GM18520 (cell line): Measurements from ENCODE around the gene B3GNT7.

Experiments
- ATAC-seq: cut with Tn5 transposase; IDR thresholded peaks from one replicate; pipeline ENCODE4 v1.9.1; 2021; ENCODE audit not compliant: unreplicated experiment

The B3GNT7 gene

DNA sequence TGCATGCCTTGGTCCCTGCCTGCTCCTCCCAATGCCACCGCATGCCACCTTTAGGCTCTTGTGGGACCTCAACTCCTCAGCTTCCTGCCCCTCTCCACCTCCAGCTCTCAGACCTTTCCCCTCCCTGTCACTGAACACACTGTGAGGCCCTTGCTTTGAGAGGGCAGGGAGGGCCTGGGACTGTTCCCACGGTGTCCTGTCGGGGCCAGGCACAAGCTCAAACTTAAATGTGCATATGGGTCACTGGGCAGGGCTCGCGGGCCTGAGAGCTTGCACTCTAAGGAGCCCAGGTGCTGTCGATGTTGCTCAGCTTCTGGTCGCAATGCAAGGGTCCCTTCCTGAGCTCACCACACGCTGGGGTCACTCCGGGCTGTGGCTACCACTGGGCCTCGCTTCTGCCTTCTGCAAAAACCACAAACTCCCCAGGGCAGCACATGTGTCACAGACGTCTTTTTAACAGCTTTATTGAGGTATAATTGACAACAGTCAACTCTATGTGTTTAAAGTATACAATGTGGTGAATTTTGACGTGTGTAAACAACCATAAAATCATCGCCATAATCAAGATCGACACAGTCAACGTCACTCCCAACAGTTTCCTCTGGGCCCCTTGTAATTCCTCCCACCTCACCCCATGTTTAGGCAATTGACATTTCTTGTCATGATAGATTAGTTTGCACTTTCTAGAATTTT is 11.9 kb upstream of the B3GNT7 start:
- ATAC-seq, result no peak

DNA sequence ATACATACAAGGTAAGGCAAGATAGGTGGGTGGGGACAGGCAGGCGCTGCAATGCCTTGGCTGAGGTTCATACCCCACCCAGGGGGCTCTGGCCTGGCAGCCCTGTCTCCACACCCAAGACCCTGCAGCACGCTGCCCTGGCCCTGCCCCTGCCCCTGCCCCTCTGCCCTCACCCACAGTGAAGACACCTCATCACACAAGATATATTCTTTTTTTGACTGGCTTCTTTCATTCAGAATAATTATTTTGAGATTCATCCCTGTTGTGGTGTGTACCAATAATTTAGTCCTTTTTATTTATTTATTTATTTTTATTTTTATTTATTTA is 11.4 kb upstream of the B3GNT7 start:
- ATAC-seq, result no peak

DNA sequence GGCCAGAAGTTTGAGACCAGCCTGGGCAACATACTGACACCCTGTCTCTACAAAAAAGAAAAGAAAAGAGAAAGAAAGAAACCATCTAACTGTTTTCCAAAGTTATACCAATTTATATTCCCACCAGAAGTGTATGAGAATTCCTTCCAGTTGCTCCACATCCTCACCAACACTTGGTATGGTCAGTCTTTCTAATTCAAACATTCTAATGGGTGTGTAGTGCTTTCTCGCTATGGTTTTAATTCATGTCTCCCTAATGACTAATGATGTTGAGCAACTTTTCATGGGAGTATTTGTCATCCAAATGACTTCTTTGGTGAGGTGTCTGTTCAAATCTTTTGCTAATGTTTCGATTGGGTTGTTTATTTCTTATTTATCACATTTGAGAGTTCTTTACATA is 10.5 kb upstream of the B3GNT7 start:
- ATAC-seq, result no peak

DNA sequence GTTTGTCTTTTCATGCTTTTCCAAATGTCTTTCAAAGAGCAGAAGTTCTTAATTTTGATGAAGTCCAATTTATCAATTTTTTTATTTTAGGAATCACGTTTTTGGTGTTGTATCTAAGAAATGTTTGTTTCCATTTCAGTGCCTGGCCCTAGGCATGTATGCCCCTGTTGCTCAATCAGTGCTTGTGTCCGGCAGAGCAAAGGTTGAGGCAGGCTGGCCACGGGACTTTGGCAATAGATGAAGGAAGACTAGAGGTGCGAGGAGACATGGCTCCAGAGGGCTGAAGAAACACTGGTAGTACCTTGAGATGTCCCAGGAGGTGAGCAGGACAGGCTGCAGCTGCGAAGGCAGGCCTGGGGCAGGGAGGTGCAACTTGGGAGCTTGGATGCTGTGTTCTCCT is 10.1 kb upstream of the B3GNT7 start:
- ATAC-seq, result no peak

DNA sequence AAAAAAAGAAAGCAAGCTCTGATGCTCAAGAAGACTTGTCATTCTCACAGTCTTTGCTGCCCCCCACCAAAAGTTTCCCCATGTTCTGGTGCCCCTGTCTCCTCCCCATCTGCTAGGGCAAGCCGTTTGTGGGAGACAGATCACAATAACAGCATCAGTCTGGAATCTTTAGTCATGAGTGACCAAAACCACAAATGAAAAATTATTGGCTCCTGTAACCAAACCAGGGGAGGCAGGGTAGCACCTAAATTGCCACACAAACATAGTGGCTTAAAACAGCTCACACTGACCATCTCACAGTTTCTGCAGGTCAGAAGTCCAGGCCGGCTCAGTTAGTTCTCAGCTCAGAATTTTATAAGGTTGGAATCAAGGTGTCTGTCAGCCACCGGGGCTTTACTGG is 9.1 kb upstream of the B3GNT7 start:
- no peak for ATAC-seq

DNA sequence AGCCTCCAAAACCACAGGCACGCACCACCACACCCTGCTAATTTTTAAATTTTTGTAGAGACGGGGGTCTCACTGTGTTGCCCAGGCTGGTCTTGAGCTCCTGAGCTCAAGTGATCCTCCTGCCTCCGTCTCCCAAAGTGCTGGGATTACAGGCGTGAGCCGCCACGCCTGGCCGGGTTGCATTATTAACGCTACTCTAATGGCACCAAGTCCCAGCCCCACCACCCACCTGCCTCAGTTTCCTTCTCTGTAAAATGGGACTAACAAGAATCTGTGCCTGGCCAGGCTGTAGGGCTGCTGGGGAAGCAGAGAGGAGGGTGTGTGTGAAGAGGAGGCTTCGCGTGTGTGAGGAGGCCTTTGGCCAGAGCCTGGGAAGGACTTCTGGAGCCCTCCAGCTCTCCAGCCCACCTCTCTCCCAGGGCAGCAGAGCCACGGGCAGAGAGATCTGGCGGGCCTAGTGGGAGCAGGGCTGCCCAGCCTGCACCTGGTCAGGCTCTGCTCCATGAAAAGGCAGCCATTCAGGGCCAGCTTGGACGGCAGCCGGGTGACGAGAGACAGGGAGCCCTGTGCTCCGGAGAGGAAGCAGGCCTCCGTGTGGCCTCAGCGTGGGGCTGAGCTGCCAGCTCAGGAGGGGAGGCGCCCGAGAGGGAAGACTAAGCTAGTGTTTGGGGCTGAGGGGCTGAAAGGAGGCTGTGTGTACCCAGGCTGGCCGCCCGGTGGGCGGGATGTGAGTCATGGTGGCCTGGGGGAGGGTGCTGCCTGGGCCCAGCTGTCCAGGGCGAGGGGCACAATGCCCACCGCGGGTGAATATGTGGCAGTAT is 7.4 kb upstream of the B3GNT7 start:
- no peak for ATAC-seq

DNA sequence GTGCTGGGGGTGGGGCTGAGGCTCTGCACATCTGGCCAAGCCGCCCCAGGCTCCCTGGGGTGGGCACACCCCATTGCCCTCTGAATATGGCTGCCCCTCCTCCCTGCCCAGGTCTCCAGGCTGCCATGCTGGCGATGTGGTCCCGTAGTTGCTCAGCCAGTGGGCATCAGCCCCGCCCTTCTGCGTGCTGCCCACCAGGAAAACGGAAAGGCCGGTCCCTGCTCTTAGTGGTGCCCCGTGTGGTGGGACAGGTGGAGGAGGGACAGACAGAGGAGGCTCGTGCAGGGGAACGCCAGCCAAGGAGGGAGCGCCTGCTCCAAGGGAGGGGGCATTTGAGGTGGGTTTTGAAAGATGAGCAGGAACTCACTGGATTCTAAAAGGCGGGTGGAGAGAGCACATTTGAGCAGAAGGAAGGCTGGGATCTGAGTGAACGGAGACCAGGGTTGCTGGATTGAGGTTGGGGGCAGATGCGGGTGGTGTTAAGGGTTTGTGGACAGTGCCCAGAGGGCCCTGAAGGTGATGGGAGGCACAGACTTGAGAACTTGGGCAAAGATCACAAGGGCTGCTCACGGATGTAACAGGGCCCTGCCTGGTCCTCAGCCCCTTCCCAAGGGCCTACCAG is 6.7 kb upstream of the B3GNT7 start:
- no peak for ATAC-seq

DNA sequence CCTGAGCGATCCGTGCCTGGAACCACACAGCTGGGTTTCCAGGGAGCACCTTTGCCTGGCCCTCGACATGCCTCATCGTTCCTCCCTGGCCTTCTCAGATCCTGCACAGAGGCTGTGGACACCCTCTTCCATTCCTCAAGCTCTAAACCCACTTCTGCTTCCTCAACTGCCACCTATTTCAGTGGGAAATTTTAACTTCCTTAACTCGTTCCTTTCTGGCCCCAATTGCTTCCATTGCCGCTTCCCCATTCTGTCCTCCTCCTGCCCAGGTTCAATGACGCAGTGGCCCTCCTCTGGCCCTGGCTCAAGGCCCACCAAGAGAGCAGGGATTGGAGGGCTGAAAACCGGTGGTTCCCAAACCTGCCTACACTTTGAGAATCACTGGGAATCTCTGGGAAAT is 4.8 kb upstream of the B3GNT7 start:
- ATAC-seq, result no peak

DNA sequence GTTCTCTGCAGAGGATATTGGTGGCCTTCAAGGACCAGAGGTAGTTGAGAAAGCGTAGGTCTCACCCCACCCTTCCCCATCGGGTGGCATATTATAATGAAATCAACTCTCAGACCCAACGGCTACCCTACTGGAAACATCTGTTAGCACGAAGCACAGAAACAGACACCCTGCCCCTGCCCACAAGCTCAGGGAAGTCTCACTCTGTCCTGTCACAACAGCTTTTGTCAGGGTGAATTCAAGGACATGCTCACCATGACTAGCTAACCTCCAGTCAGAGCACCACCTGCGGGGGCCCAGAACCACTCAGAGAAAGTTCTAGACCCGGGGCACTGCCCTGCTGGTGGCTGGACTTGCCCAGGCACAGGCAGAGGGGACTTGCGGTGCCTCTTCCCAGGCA is 3.5 kb upstream of the B3GNT7 start:
- ATAC-seq, result no peak

DNA sequence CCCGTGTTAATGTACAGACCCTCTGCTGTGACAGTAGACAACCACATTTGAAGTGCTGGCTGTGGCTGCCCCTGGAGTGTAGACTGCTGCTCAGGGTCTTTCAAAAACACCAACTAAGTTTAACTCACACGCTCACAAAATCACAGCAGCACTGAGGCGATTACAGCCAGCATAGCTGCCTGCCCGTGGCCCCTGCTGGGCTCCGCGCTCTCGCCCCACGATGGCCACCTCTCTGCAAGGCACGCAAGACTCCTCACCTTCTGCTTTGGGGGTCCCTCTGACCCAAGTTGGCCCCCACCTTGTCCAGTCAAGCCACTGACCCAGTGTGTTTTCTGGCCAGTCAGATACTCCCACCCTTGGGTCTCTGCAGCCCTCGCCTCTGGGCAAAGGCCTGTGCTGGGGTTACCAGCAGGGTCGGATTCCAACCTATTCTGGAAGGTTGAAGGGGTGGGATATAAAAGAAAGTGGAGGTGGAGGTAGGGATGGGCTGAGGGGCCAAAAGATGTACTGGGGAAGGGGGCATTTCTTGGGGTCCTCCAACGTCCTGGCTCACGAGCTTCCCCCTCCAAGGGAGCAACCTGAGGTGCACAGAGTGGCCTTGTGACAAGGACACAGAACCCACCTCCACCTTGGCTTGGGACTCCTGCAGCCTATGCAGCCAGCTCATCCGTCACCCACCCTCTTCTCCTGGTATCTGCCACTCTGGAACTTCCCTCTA is 2.9 kb upstream of the B3GNT7 start:
- no peak for ATAC-seq

DNA sequence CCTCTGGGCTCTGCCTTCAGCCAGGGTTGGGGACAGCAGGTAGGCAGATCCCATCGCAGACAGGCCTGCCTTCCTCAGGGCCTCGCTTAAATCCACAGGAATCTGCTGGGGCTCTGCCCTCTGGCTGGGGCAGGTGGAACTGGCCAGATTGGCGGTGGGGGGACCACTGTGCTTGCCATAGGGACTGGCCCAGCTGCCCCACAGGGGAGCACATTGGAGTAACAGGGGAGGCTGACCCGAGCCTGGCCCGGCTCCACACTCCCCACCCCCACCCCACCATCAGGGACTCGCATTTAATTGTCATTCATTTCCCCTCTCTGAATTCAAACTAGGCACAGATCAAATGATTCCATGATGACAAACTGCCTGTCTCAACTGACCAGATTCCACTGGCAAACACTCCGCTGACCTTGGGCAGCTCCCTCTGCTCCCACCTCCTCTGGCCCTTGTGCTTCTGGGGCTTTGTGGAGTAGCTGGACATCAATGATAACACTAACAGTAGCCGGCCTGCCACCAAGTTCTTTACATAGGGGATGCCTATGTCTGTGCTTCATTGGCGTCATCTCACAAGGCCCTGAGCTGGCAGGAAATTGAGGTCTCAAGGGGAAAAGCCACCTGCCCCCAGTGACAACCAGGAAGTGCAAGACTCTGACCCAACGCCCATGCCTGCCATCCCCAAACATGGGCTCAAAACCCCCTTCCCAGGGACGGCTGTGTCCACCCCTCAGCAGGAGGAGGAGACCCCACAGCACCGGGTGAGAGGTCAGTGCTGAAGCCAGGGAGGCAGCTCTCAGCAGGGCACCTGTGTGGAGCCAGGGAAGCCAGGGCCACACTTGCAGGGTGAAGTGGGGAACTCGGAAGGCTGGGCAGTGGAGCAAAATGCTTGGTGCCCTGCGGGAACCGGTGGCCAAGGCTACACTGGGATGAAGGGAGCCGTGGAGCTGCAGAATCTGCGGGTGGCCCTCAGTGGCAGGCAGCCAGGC is 2.1 kb upstream of the B3GNT7 start:
- no peak for ATAC-seq

DNA sequence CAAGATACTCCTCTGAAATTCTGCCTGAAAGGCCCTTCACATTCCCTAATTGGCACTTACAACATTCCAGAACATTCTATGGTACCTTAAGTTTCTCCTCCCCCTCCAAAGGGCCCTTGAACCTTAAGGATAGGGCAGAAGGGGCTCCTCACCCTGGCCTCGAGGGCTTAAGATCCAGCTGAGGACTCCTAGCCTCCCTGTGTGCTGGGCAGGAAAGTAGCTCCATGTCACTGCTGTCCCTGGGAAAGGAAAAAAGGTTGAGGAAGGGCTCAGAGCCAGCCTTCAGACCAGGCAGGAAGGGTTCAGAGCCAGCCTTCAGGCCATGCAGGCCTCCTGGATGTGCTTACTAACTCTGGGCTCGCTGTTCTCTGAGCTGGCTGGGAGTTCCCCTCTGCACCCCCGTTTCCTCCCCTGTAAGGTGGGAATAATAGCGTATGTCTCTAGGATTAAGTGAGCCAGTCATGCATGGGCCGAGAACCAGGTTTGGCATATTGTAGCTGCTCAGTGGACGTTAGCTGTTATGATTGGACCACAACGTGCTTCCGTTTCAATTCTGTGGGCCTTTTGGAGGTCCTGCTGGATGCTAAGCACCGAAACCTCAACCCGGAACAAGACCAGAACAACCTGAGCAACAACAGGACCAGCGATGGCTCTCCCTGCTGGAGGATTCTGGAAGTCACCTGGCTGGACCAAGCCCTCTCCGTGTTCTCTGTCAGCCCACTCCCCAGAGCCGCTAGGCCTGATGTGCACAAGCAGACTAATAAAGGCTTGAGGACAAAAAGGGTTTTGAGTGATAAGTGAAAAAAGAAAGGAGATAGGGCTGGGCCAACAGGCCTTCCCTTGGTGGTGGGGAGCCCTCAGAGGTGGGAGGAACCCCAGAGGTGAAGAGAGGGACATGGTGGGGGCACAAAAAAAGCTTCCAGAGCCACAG is 1.0 kb upstream of the B3GNT7 start:
- ATAC-seq, result peak; percentile 33

DNA sequence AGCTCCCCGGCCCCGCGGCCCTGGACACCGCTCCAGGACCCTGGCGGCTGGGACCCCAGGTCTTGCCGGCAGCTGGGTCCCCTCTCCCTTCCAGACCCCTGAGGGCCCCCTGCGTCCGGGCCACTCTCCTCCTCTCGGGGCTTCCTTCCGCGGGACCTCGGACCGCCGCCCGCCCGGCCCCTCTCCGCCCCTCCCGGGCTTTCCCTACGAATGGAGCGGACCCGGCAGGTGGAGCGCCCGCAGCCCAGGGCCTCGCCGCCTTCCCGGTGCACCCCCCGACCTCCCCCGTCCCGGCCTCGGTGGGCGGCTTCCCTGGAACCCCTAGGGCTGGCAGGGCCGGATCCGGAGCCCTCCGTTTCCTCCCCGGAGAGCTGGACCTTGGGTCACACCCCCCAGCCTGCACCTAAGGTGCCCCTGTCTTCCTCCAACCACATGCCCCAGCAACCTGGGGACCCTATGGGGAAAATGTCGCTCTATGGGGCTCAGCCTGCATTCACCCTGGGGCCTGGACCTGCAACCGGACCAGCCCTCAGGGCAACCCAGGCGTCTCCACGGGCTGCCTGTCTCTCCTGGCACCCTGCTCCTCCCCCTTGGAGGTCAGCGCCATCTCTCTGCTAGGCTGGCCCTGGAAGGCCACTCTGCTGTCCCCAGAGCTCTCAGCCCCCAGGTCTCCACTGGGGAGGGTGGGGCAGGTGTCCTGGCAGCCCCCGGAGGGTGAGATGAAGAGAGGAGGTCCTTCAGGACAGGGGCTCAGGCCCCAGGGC is 730 bp downstream of the B3GNT7 start:
- no peak for ATAC-seq

DNA sequence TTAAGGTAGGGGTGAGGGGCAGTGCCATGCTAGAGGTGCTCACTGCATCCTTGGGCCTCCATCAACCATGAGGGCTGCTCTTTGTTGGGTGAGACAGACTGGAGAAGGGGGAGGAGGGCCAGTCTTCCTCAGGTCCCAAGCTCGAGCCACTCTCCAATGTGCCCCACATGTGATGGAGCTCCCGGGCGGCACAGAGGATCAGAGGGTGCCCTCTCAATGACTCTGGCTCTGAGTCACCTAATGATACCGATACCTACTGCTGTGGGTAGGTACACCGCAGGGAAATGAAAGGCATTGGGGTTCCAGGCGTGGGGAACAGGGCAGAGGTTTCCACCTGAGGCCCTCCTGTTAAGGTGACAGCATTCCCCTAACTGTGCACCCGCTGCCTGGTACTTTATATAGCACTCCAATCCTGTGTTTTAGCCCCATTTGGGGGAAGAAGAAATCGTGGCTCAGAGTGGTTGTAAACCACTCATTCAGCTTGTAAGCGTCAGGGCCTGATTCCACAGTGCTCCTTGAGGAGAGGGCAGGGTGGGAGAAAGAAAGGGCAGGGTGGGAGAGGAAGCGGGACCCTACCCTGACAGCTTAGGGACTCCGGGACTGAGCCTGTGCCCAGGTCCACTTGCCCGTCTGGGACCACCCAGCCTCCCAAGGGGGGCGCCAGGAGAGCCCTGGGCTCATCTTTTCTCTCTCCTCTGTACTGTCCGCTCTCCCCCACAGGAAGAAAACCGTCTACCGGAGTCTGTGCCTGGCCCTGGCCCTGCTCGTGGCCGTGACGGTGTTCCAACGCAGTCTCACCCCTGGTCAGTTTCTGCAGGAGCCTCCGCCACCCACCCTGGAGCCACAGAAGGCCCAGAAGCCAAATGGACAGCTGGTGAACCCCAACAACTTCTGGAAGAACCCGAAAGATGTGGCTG is 1.8 kb downstream of the B3GNT7 start:
- no peak for ATAC-seq

DNA sequence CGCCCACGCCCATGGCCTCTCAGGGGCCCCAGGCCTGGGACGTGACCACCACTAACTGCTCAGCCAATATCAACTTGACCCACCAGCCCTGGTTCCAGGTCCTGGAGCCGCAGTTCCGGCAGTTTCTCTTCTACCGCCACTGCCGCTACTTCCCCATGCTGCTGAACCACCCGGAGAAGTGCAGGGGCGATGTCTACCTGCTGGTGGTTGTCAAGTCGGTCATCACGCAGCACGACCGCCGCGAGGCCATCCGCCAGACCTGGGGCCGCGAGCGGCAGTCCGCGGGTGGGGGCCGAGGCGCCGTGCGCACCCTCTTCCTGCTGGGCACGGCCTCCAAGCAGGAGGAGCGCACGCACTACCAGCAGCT is 2.4 kb downstream of the B3GNT7 start:
- ATAC-seq, result no peak

DNA sequence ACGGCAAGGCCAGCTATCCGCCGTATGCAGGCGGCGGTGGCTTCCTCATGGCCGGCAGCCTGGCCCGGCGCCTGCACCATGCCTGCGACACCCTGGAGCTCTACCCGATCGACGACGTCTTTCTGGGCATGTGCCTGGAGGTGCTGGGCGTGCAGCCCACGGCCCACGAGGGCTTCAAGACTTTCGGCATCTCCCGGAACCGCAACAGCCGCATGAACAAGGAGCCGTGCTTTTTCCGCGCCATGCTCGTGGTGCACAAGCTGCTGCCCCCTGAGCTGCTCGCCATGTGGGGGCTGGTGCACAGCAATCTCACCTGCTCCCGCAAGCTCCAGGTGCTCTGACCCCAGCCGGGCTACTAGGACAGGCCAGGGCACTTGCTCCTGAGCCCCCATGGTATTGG is 3.1 kb downstream of the B3GNT7 start:
- ATAC-seq, result no peak

DNA sequence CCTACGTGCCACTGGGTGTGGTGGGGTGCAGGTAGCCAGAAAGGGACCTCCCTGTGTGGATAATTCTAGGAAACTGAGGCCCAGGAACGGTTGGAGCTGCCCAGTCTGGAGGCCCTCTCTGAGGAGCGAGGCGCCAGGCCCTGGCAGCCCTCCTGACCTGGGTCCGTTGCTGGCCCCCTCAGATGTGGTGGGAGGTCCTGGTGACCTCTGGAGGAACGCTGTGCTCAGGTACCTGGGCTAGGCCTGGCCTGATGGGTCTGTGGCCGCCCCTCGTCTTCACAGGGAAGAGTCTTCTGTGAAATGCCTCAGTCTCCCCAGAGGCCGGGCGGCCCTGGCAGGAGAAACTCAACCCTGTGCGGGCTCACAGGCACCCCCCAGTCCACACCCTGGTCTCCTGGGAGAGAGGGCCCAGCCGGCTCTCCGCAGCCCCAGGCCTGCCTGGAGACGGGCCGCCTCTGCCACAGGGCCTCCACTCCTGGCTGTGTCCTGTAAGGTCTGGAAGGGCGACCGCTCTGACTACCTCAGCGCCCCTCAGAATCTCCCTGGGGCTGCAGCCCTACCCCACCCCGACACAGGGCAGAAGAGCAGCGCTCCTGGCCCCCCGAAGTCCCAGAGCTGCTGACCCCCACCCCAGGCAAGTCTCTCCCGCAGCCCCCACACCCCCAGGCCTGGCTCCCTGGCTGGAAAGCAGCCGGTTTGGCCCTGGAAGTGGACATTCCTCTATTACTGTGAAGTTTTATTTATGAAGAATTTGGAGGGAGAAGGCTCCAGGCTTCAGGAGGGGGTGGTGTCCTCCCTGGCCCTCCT is 3.7 kb downstream of the B3GNT7 start:
- ATAC-seq, result no peak
